Measurements from ENCODE around the gene FSD1L.
"Not testable (repeated sequence)": the region's sequence is repeated elsewhere in the genome, so short reads cannot be mapped to it uniquely, and the experiment has no call there.

The FSD1L gene

GRCh38 chr9:105579952-105580351 is 132.1 kb downstream of the FSD1L start:
- not testable (repeated sequence) for DNase-seq

DNA sequence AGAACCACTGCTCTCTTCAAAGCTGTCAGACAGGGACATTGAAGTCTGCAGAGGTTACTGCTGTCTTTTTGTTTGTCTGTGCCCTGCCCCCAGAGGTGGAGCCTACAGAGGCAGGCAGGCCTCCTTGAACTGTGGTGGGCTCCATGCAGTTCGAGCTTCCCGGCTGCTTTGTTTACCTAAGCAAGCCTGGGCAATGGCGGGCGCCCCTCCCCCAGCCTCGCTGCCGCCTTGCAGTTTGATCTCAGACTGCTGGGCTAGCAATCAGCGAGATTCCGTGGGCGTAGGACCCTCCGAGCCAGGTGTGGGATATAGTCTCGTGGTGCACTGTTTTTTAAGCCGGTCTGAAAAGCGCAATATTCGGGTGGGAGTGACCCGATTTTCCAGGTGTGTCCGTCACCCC is 133.7 kb downstream of the FSD1L start:
- not testable (repeated sequence) for DNase-seq

- no peak for DNase-seq
Observed at GRCh38 chr9:105593145-105593544, 145.3 kb downstream of the FSD1L start.

All from hematopoietic multipotent progenitor cell treated with erythropoietin and hydrocortisone succinate and interleukin-3 and kit ligand, for 4 days (in vitro differentiated cells).